OCI-LY3 (cell line): ENCODE data around the gene CFH.

Experiments used
- H2AFZ ChIP-seq: fragments of 200-600, 300-600 bp; shearing (Covaris generic); 2 replicates; pipeline ENCODE4 v1.6.0; 2014; ENCODE audit warnings: antibody characterized with exemption, low read depth, low read length
- H3K27ac ChIP-seq: fragments of 200-600, 300-600 bp; sonication (generic); 2 replicates; pipeline ENCODE4 v1.5.1; 2014; ENCODE audit warnings: mild to moderate bottlenecking, low read length, moderate library complexity, mixed read lengths
- H3K27me3 ChIP-seq: fragments of 200-600, 300-600 bp; sonication (generic); 2 replicates; pipeline ENCODE4 v1.6.1; 2014; ENCODE audit warnings: low read depth, low read length, mixed read lengths
- H3K36me3 ChIP-seq: fragments of 200-600, 300-600 bp; sonication (generic); replicated peaks from 2 replicates; pipeline ENCODE3; 2014; ENCODE audit warnings: low read depth, low read length, mixed read lengths
- H3K4me1 ChIP-seq: fragments of 300-600, 200-600 bp; sonication (generic); 2 replicates; pipeline ENCODE4 v1.6.1; 2014; ENCODE audit warnings: low read length, mixed read lengths
- H3K4me2 ChIP-seq: fragments of 200-600, 300-600 bp; sonication (generic); 2 replicates; pipeline ENCODE4 v1.6.1; 2014; ENCODE audit warnings: low read length, mixed read lengths
- H3K4me3 ChIP-seq: fragments of 300-600, 200-600 bp; sonication (generic); 2 replicates; pipeline ENCODE4 v1.5.1; 2014; ENCODE audit warnings: antibody characterized with exemption, mild to moderate bottlenecking, low read length, moderate library complexity
- H3K79me2 ChIP-seq: fragments of 300-600, 200-600 bp; shearing (Covaris generic); 2 replicates; pipeline ENCODE4 v1.6.1; 2014; ENCODE audit warnings: mild to moderate bottlenecking, low read length, mixed read lengths
- H3K9ac ChIP-seq: fragments of 300-600, 200-600 bp; shearing (Covaris generic); 2 replicates; pipeline ENCODE4 v1.6.0; 2014; ENCODE audit warnings: mild to moderate bottlenecking, low read length, moderate library complexity
- H3K9me3 ChIP-seq: fragments of 200-600, 300-600 bp; shearing (Covaris generic); 2 replicates; pipeline ENCODE4 v1.6.1; 2014; ENCODE audit warnings: low read length, mixed read lengths; ENCODE audit not compliant: insufficient read depth
- H4K20me1 ChIP-seq: fragments of 200-600, 300-600 bp; sonication (generic); 2 replicates; pipeline ENCODE4 v1.6.1; 2016; ENCODE audit warnings: low read length, mixed read lengths; ENCODE audit not compliant: insufficient read depth
- EZH2phosphoT487 ChIP-seq: fragments of 200-600 bp; shearing (Covaris generic); IDR thresholded peaks from 2 replicates; pipeline ENCODE4 v1.6.1; 2018; ENCODE audit warnings: antibody characterized with exemption, mixed run types, low read depth
- TF ChIP-seq, protein P1 (sequence below): fragments of 200-600, 300-600 bp; sonication (generic); IDR thresholded peaks from 2 replicates; pipeline ENCODE4 v1.5.1; 2014; ENCODE audit warnings: antibody characterized with exemption, low read length, low read depth

CFH gene

DNA sequence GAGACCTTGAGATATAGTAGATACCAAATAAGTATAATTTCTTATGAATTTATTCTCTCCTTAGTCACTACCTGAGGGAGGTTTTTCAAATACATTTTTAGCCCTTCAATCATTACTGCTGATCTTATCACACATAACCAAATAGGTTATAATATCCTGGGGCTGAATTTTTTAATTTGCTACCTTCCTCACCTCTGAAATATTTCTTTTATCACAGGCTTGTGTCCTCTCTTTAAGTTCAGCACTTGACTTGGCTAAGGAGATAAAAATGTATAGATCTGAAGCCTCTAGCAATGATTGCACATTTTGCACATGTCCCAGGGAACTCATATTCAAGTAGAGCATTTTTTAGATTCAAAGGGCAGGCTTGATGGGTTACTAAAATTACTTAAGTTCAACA lies 23.1 kb downstream of the CFH start:
- Histone ChIP-seq H3K9me3 (no peaks in the 10 kb centered on the region), H3K9ac (no peak overlapping the region), H3K4me3 (no peak overlapping the region), H4K20me1 (no peaks in the 10 kb centered on the region), H2AFZ (no peak overlapping the region), H3K27me3 (no peaks in the 10 kb centered on the region), H3K4me2 (no peak overlapping the region), H3K79me2 (no peaks in the 10 kb centered on the region), H3K27ac (no peak overlapping the region), H3K36me3 (no peaks in the 10 kb centered on the region), H3K4me1 (no peaks in the 10 kb centered on the region)
- no peak for TF ChIP-seq EZH2phosphoT487
- TF ChIP-seq, protein P1, sequence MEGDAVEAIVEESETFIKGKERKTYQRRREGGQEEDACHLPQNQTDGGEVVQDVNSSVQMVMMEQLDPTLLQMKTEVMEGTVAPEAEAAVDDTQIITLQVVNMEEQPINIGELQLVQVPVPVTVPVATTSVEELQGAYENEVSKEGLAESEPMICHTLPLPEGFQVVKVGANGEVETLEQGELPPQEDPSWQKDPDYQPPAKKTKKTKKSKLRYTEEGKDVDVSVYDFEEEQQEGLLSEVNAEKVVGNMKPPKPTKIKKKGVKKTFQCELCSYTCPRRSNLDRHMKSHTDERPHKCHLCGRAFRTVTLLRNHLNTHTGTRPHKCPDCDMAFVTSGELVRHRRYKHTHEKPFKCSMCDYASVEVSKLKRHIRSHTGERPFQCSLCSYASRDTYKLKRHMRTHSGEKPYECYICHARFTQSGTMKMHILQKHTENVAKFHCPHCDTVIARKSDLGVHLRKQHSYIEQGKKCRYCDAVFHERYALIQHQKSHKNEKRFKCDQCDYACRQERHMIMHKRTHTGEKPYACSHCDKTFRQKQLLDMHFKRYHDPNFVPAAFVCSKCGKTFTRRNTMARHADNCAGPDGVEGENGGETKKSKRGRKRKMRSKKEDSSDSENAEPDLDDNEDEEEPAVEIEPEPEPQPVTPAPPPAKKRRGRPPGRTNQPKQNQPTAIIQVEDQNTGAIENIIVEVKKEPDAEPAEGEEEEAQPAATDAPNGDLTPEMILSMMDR: no peak

DNA sequence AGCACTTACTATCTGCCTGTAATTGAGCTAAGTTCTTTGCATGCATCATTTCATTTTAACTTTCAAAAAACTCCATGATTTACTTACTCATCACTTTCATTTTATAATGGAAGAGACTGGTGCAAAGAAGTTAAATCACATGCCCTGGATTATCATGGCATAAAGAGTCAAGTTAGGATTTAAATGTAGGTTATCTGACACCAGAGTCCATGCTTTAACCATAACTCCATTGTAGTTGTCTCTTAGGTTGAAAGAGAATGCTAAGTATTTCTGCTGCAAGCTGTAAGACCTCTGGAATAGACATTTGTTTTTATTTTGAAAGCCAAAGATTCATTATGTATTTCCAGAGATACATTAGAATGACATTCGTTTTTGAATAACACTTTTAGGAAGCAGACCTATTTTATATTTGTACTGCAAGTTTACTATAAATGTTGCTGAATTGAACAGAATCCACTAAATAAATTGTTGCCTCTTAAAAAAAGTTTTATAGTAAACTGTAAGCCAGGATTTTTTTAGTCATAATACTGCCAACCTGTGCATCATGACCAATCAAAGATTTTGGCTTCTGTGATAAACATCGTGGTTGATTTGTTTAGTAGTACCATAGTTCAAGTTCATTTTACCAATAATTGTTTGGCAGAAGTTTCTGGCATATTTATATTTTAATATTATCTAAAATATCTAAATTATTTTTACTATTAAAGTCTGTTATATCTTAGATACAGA lies 26.1 kb downstream of the CFH start:
- Histone ChIP-seq H4K20me1 (no peaks in the 10 kb centered on the region), H3K4me1 (no peaks in the 10 kb centered on the region), H3K4me3 (no peak overlapping the region), H3K9ac (no peak overlapping the region), H3K27ac (no peak overlapping the region), H2AFZ (no peak overlapping the region), H3K9me3 (no peaks in the 10 kb centered on the region), H3K79me2 (no peaks in the 10 kb centered on the region), H3K36me3 (no peaks in the 10 kb centered on the region), H3K27me3 (no peaks in the 10 kb centered on the region), H3K4me2 (no peak overlapping the region)
- TF ChIP-seq EZH2phosphoT487: no peak
- TF ChIP-seq, protein P1: no peak

DNA sequence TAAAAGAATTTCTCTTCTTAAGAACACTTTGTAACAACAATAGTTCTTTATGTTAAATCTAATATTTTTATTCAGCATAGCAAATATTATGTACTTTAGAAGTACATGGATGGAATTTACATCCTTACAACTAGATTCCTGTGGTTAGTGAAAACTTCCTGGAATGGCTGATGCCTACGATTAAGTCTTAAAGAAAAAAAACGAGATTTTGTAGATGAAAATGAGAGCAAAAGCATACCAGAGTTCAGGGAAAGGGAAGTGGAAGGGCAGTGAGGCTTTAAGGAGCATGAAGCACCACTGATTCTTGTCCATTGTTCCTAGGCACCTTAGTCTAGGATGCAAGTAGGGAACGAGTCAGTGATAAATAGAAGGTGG lies 26.7 kb downstream of the CFH start:
- H3K9ac ChIP-seq: no peak overlapping the region
- no peaks in the 10 kb centered on the region for H4K20me1 ChIP-seq
- no peak overlapping the region for H3K4me2 ChIP-seq
- no peaks in the 10 kb centered on the region for H3K79me2 ChIP-seq
- H3K4me1 ChIP-seq: no peaks in the 10 kb centered on the region
- TF ChIP-seq, protein P1: no peak
- no peak for TF ChIP-seq EZH2phosphoT487
- no peak overlapping the region for H2AFZ ChIP-seq
- no peak overlapping the region for H3K27ac ChIP-seq
- H3K27me3 ChIP-seq: no peaks in the 10 kb centered on the region
- H3K9me3 ChIP-seq: no peaks in the 10 kb centered on the region
- no peaks in the 10 kb centered on the region for H3K36me3 ChIP-seq
- H3K4me3 ChIP-seq: no peak overlapping the region

DNA sequence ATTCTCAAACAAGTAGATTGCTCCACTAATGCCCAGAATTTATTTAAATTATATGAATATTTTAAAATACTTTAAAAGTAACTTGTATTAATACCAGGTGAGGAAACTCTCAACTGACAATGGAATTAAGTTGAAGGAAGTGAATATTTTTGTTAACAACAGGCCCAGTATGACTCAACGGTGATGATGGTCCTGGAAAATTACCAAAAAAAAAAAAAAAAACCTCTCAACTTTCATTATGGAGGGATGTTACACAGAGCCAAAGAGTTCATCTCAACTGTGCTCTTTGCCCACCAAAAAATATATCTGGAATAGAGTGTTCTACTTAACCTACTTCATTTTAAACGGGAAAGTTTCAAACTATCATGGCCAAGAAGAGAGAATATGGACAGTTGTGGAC lies 28.3 kb downstream of the CFH start:
- no peaks in the 10 kb centered on the region for H3K4me1 ChIP-seq
- H3K9me3 ChIP-seq: no peaks in the 10 kb centered on the region
- no peaks in the 10 kb centered on the region for H4K20me1 ChIP-seq
- H3K9ac ChIP-seq: no peak overlapping the region
- H3K27me3 ChIP-seq: no peaks in the 10 kb centered on the region
- no peak overlapping the region for H3K4me2 ChIP-seq
- no peak overlapping the region for H3K27ac ChIP-seq
- H3K79me2 ChIP-seq: no peaks in the 10 kb centered on the region
- no peak for TF ChIP-seq EZH2phosphoT487
- TF ChIP-seq, protein P1: no peak
- no peak overlapping the region for H2AFZ ChIP-seq
- H3K36me3 ChIP-seq: no peaks in the 10 kb centered on the region
- no peak overlapping the region for H3K4me3 ChIP-seq
